ENCODE measurements around the gene MICB. TPM values are rescaled to one million over a fixed set of nuclear protein-coding genes. Genes with fewer than 3 reads are reported as not detected.

The MICB gene
- total and polyA plus RNA-seq, 2 of the 8 experiments (the other 6 are each of a cell fraction or from before 2014, with no cell fraction given), result 16.2 to 25.3 TPM

GRCh38 chr6:31510007-31510406 is 12.1 kb downstream of the MICB start:
- Histone ChIP-seq H3K9ac (replicated peaks in 1 of 4; ENCODE audit: extremely low read depth in 1 of 4, low read depth in 3 of 4, low read length in 3 of 4) (no peak overlapping the region), H3K27me3 (replicated peaks in 1 of 4; ENCODE audit: control insufficient read depth in 3 of 4, extremely low read depth in 1 of 4, insufficient read depth in 3 of 4, low read length in 3 of 4) (no peaks in the 10 kb centered on the region), H3K9me3 (ENCODE audit: insufficient read depth in 2 of 2, low read depth in 1 of 2, low read length in 1 of 2) (no peaks in the 10 kb centered on the region), H3K79me2 (ENCODE audit: control insufficient read depth in 1 of 2, insufficient read depth in 2 of 2, low read length in 2 of 2) (0 out of 4 replicates have a peak, but pooled peaks cover 0 to under 1% of the 10 kb centered on the region in 2 experiments), H3K36me3 (ENCODE audit: control insufficient read depth in 2 of 4, insufficient read depth in 4 of 4, low read length in 3 of 4) (peaks cover 4 to 30% (median 14%) of the 10 kb centered on the region in 4 experiments; a peak in 7 of 8 replicates), H4K20me1 (replicated peaks in 1 of 2; ENCODE audit: control insufficient read depth in 1 of 2, insufficient read depth in 2 of 2, low read length in 2 of 2) (peaks cover 0 to 3% of the 10 kb centered on the region in 2 experiments), H2BK20ac (ENCODE audit: low read length) (no peak overlapping the region), H4K91ac (replicated peaks; ENCODE audit: insufficient read length, low read length) (no peak overlapping the region), H2BK120ac (replicated peaks; ENCODE audit: low read depth, low read length) (no peak overlapping the region), H3K79me1 (ENCODE audit: low read depth, low read length) (peaks cover under 1% of the 10 kb centered on the region; the same call in 1 of the 2 replicates), H3K27ac (ENCODE audit: low read depth, low read length) (no peak overlapping the region), H3K14ac (ENCODE audit: insufficient read length) (no peak overlapping the region), H3K23me2 (ENCODE audit: low read depth, low read length) (no peaks in the 10 kb centered on the region), H3K4ac (replicated peaks; ENCODE audit: insufficient read length, low read depth, low read length) (no peak overlapping the region), H2BK12ac (ENCODE audit: low read depth, low read length) (no peak overlapping the region), H3K56ac (replicated peaks; ENCODE audit: insufficient read length, low read depth, low read length) (no peak overlapping the region), H3K4me1 (replicated peaks in 1 of 4; ENCODE audit: control insufficient read depth in 3 of 4, insufficient read depth in 4 of 4, low read length in 3 of 4) (no peaks in the 10 kb centered on the region), H2BK5ac (ENCODE audit: low read depth, low read length) (no peak overlapping the region), H3K4me2 (ENCODE audit: insufficient read depth in 1 of 2, low read depth in 2 of 2, low read length in 2 of 2) (no peak overlapping the region), H3K18ac (ENCODE audit: extremely low read depth, low read length) (no peak overlapping the region), H2BK15ac (ENCODE audit: low read length) (no peak overlapping the region), H4K8ac (ENCODE audit: extremely low read depth, insufficient read depth, low read length) (no peak overlapping the region), H4K5ac (ENCODE audit: insufficient read length, low read depth, low read length) (no peak overlapping the region), H3K23ac (ENCODE audit: insufficient read length) (no peak overlapping the region), H3K4me3 (ENCODE audit: extremely low read depth in 1 of 4, insufficient read depth in 2 of 4, low read depth in 3 of 4, low read length in 4 of 4) (no peak overlapping the region), H2AK5ac (ENCODE audit: low read depth, low read length) (no peak overlapping the region), H2AFZ (ENCODE audit: low read length) (no peak overlapping the region)
- ChIA-PET CTCF (ENCODE audit: partially characterized antibody) (no interaction called here), POLR2A (ENCODE audit: partially characterized antibody) (interaction anchor here (1.4 to 2.0 kb wide), 4 partner anchors 13 to 22 kb away, joined by 3 to 5 read pairs (median 3); no protein-coding TSS in a partner anchor)
- DNase-seq (ENCODE audit: low read depth in 1 of 2, low spot score in 2 of 2) (no peak), FAIRE-seq (no peak)
- 88% methylated on average over 4 of the region's 4 CpGs; no CpG with 5 or more reads in 1 of the 2 experiments for WGBS, 2 experiments (ENCODE audit: extremely low coverage in 1 of 2, insufficient coverage in 1 of 2, insufficient read length in 1 of 2, insufficient replicate concordance in 2 of 2, low coverage in 1 of 2, low lambda C conversion rate in 2 of 2, missing lambda C conversion rate in 1 of 2)
- TF ChIP-seq CBX8 (IDR thresholded peaks at IDR 0.05; ENCODE audit: borderline replicate concordance, low read depth, low read length) (no peak), E2F6 (IDR thresholded peaks at IDR 0.05) (no peak), ASH2L (IDR thresholded peaks at IDR 0.05; ENCODE audit: low read length) (no peak), NANOG (IDR thresholded peaks at IDR 0.05; ENCODE audit: insufficient read depth, low read depth, low read length, poor library complexity, severe bottlenecking) (no peak), CBX5 (IDR thresholded peaks at IDR 0.05; ENCODE audit: low read depth, low read length) (no peak), TCF12 (IDR thresholded peaks at IDR 0.05; ENCODE audit: low read depth, low read length) (no peak), SAP30 (IDR thresholded peaks at IDR 0.05; ENCODE audit: insufficient read depth, insufficient replicate concordance, low read length) (no peak), CHD2 (IDR thresholded peaks at IDR 0.05; ENCODE audit: low read length) (no peak)
